H9 (cell line): ENCODE results near the gene PXYLP1. TPM values are rescaled to one million over a fixed set of nuclear protein-coding genes. Genes with fewer than 3 reads are reported as not detected.

Experiments
- DNase-seq: peaks from one replicate; pipeline ENCODE4 v3.0.0-alpha.2; 2017
- H2AFZ ChIP-seq: one replicate; pipeline ENCODE4 v1.6.1; 2013; ENCODE audit warnings: mild to moderate bottlenecking, low read length, control low read depth, moderate library complexity
- H2AK5ac ChIP-seq: 2 replicates; pipeline ENCODE4 v1.6.1; 2013; ENCODE audit warnings: low read length, control low read depth, mixed read lengths; ENCODE audit not compliant: insufficient read length
- H2BK120ac ChIP-seq: one replicate; pipeline ENCODE4 v1.6.1; 2013; ENCODE audit warnings: low read depth, mild to moderate bottlenecking, low read length, control low read depth, inconsistent platforms; ENCODE audit not compliant: poor library complexity, severe bottlenecking
- H2BK12ac ChIP-seq: 2 replicates; pipeline ENCODE4 v1.6.1; 2013; ENCODE audit warnings: low read length, control low read depth, mixed read lengths, low read depth; ENCODE audit not compliant: insufficient read length
- H2BK15ac ChIP-seq: 2 replicates; pipeline ENCODE4 v1.6.1; 2013; ENCODE audit warnings: low read depth, low read length, control low read depth
- H2BK20ac ChIP-seq: one replicate; pipeline ENCODE4 v1.6.1; 2013; ENCODE audit warnings: low read depth, mild to moderate bottlenecking, low read length, control low read depth, inconsistent platforms; ENCODE audit not compliant: poor library complexity, severe bottlenecking
- H2BK5ac ChIP-seq: 2 replicates; pipeline ENCODE4 v1.6.1; 2013; ENCODE audit warnings: low read length, control low read depth, mixed read lengths; ENCODE audit not compliant: insufficient read length
- H3K14ac ChIP-seq: 2 replicates; pipeline ENCODE4 v1.6.1; 2013; ENCODE audit warnings: low read length, control low read depth; ENCODE audit not compliant: insufficient read depth
- H3K18ac ChIP-seq: 2 replicates; pipeline ENCODE4 v1.6.1; 2013; ENCODE audit warnings: low read depth, mild to moderate bottlenecking, mixed read lengths, low read length, control low read depth; ENCODE audit not compliant: insufficient read length
- H3K23ac ChIP-seq: 2 replicates; pipeline ENCODE4 v1.6.1; 2013; ENCODE audit warnings: low read length, control low read depth, mixed read lengths, low read depth; ENCODE audit not compliant: insufficient read length
- H3K23me2 ChIP-seq: 2 replicates; pipeline ENCODE4 v1.6.1; 2013; ENCODE audit warnings: low read depth, mild to moderate bottlenecking, mixed read lengths, low read length, control low read depth; ENCODE audit not compliant: insufficient read length, poor library complexity, severe bottlenecking
- H3K27ac ChIP-seq: 2 replicates; pipeline ENCODE4 v1.5.1; 2013; ENCODE audit warnings: low read length, control low read depth, mixed read lengths, low read depth; ENCODE audit not compliant: insufficient read length
- H3K27me3 ChIP-seq: 2 replicates; pipeline ENCODE4 v1.6.1; 2013; ENCODE audit warnings: low read length, control low read depth, inconsistent platforms; ENCODE audit not compliant: insufficient read depth
- H3K4ac ChIP-seq: 2 replicates; pipeline ENCODE4 v1.6.1; 2013; ENCODE audit warnings: low read depth, mild to moderate bottlenecking, control low read depth, inconsistent platforms, low read length, moderate library complexity
- H3K4me1 ChIP-seq: 2 replicates; pipeline ENCODE4 v1.6.1; 2013; ENCODE audit warnings: low read length, control low read depth, inconsistent platforms; ENCODE audit not compliant: insufficient read depth
- H3K4me2 ChIP-seq: 2 replicates; pipeline ENCODE4 v1.6.1; 2013; ENCODE audit warnings: low read length, control low read depth, mixed read lengths; ENCODE audit not compliant: insufficient read length, insufficient read depth
- H3K56ac ChIP-seq: 2 replicates; pipeline ENCODE4 v1.6.1; 2013; ENCODE audit warnings: low read depth, mild to moderate bottlenecking, mixed read lengths, low read length, control low read depth; ENCODE audit not compliant: insufficient read length
- H3K79me1 ChIP-seq: 2 replicates; pipeline ENCODE4 v1.6.1; 2013; ENCODE audit warnings: low read depth, mild to moderate bottlenecking, moderate library complexity, low read length, control low read depth, inconsistent platforms; ENCODE audit not compliant: insufficient read depth, poor library complexity, severe bottlenecking
- H3K79me2 ChIP-seq: 2 replicates; pipeline ENCODE4 v1.6.1; 2013; ENCODE audit warnings: low read length, control low read depth, inconsistent platforms; ENCODE audit not compliant: insufficient read depth
- H3K9ac ChIP-seq: 2 replicates; pipeline ENCODE4 v1.6.1; 2013; ENCODE audit warnings: low read length, control low read depth, mixed read lengths; ENCODE audit not compliant: insufficient read length; ENCODE audit errors: extremely low read depth
- H3K9me3 ChIP-seq: one replicate; pipeline ENCODE4 v1.6.1; 2013; ENCODE audit warnings: low read depth, low read length, inconsistent platforms; ENCODE audit not compliant: control insufficient read depth
- H3T11ph ChIP-seq: one replicate; pipeline ENCODE4 v1.6.1; 2013; ENCODE audit warnings: mild to moderate bottlenecking, low read length, control low read depth, inconsistent platforms
- H4K20me1 ChIP-seq: one replicate; pipeline ENCODE4 v1.6.1; 2013; ENCODE audit not compliant: control insufficient read depth, insufficient read length, insufficient read depth
- H4K5ac ChIP-seq: 2 replicates; pipeline ENCODE4 v1.6.1; 2013; ENCODE audit warnings: low read depth, mild to moderate bottlenecking, mixed read lengths, low read length, control low read depth; ENCODE audit not compliant: insufficient read length
- H4K8ac ChIP-seq: replicated peaks from 2 replicates; pipeline ENCODE4 v1.6.1; 2013; ENCODE audit warnings: low read length, control low read depth, mixed read lengths, low read depth; ENCODE audit not compliant: insufficient read length
- H4K91ac ChIP-seq: 2 replicates; pipeline ENCODE4 v1.6.1; 2013; ENCODE audit warnings: low read depth, mild to moderate bottlenecking, moderate library complexity, mixed read lengths, low read length, control low read depth; ENCODE audit not compliant: insufficient read length
- H3K27ac Mint-ChIP-seq, 3 experiments: 2 replicates in 2 of 3; 3 replicates in 1 of 3; pipeline ENCODE4 v1.8.0; 2020 to 2021; ENCODE audit warnings: mixed read lengths in 3 of 3, mild to moderate bottlenecking in 1 of 3, moderate library complexity in 1 of 3
- H3K27me3 Mint-ChIP-seq: 2 replicates; pipeline ENCODE4 v1.8.0; 2021; ENCODE audit warnings: low read depth, mild to moderate bottlenecking, moderate library complexity, mixed read lengths
- H3K36me3 Mint-ChIP-seq, 3 experiments: 2 replicates in 2 of 3; 3 replicates in 1 of 3; pipeline ENCODE4 v1.8.0; 2020 to 2021; ENCODE audit warnings: low read depth in 3 of 3, mixed read lengths in 3 of 3; ENCODE audit not compliant: insufficient read depth in 1 of 3
- H3K4me1 Mint-ChIP-seq, 2 experiments: 2 replicates each; pipeline ENCODE4 v1.8.0; 2020; ENCODE audit warnings: mixed read lengths in 2 of 2
- H3K4me3 Mint-ChIP-seq, 2 experiments: 2 replicates in 1 of 2; 3 replicates in 1 of 2; pipeline ENCODE4 v1.8.0; 2020 to 2021; ENCODE audit warnings: mild to moderate bottlenecking in 2 of 2, mixed read lengths in 2 of 2, moderate library complexity in 1 of 2
- H3K9me3 Mint-ChIP-seq, 2 experiments: 2 replicates in 1 of 2; 3 replicates in 1 of 2; pipeline ENCODE4 v1.8.0; 2020; ENCODE audit warnings: mild to moderate bottlenecking in 2 of 2, mixed read lengths in 2 of 2, moderate library complexity in 1 of 2
- CTCF ChIP-seq: fragments of 200-600 bp; sonication (generic); conservative IDR thresholded peaks from 3 replicates; pipeline ENCODE4 v1.8.0; 2021; ENCODE audit warnings: antibody characterized with exemption, mild to moderate bottlenecking
- WGBS: extraction: QIAGEN DNeasy Blood & Tissue Kit; methylation state at CpG from one replicate; pipeline ENCODE4 v1.1.7; 2013; ENCODE audit warnings: missing lambda C conversion rate, low lambda C conversion rate, mixed read lengths; ENCODE audit not compliant: insufficient read length; ENCODE audit errors: extremely low coverage; 5-methylcytosine and 5-hydroxymethylcytosine counted together
- total RNA-seq: library from RNA; stranded (reverse); gene quantifications from 2 replicates; pipeline ENCODE4 v1.2.1, GENCODE V29; 2021

PXYLP1 gene
- total RNA-seq, 1 experiment from 2014 or later, result 17.9 TPM

DNA sequence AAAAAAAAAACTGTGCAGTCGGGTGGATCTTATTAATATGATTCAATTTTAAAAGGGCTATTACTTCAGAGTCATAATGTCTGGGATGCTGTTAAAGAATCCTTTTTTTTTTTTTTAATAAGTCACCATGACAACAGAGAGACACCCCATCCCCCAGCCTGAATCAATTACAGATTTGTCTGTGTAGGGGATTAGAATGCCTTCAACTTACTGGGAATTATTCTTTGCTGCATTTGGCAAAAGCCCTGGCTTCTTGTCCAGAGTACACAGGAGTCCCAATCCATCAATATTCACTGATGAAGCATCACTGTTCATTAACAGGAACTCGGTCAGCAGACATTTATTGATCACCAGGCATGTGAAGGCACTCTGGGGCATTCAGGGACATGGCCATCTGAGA, 12.7 kb upstream of the PXYLP1 start:
- no peak overlapping the region for H4K5ac ChIP-seq
- H3K4me1 ChIP-seq, result no peaks in the 10 kb centered on the region
- Mint-ChIP-seq H3K9me3 (peaks cover 9 to 10% of the 10 kb centered on the region in 2 experiments), H3K4me3 (no peak overlapping the region), H3K27me3 (peaks cover 9% of the 10 kb centered on the region), H3K27ac (no peak overlapping the region), H3K36me3 (peaks cover 2 to 7% (median 5%) of the 10 kb centered on the region in 3 experiments; a peak in 6 of 7 replicates), H3K4me1 (peaks cover 4 to 6% of the 10 kb centered on the region in 2 experiments; a peak in 3 of 4 replicates)
- no peak overlapping the region for H2AFZ ChIP-seq
- H3T11ph ChIP-seq, result no peak overlapping the region
- H4K8ac ChIP-seq, result no peak overlapping the region
- H3K27ac ChIP-seq, result no peak overlapping the region
- H3K23me2 ChIP-seq, result no peaks in the 10 kb centered on the region
- H2AK5ac ChIP-seq, result no peak overlapping the region
- no peak overlapping the region for H2BK120ac ChIP-seq
- no peaks in the 10 kb centered on the region for H3K27me3 ChIP-seq
- H4K91ac ChIP-seq, result no peak overlapping the region
- no peaks in the 10 kb centered on the region for H3K79me2 ChIP-seq
- DNase-seq, result no peak
- no peaks in the 10 kb centered on the region for H4K20me1 ChIP-seq
- no peak overlapping the region for H3K18ac ChIP-seq
- no peak overlapping the region for H2BK5ac ChIP-seq
- no peak overlapping the region for H3K9ac ChIP-seq
- H2BK15ac ChIP-seq, result no peak overlapping the region
- no peak overlapping the region for H2BK12ac ChIP-seq
- H3K4me2 ChIP-seq, result no peak overlapping the region
- H3K4ac ChIP-seq, result no peak overlapping the region
- H3K9me3 ChIP-seq, result no peaks in the 10 kb centered on the region
- no peak for TF ChIP-seq CTCF
- H3K14ac ChIP-seq, result no peak overlapping the region
- no peak overlapping the region for H3K56ac ChIP-seq
- no CpG with 5 or more reads among the region's 2 CpGs for WGBS
- no peak overlapping the region for H3K23ac ChIP-seq
- no peaks in the 10 kb centered on the region for H3K79me1 ChIP-seq
- no peak overlapping the region for H2BK20ac ChIP-seq
